ENCODE data around the gene VSIG8. TPM values are rescaled to one million over a fixed set of nuclear protein-coding genes. Genes with fewer than 3 reads are reported as not detected.
A peak's percentile ranks its signal among the peaks of the same experiment; 100 is the strongest.
"Not testable (repeated sequence)": the region's sequence is repeated elsewhere in the genome, so short reads cannot be mapped to it uniquely, and the experiment has no call there.

Gene VSIG8
- total and polyA plus RNA-seq, 8 donors, result 0.30 to 2.5 TPM; not detected in 6

DNA sequence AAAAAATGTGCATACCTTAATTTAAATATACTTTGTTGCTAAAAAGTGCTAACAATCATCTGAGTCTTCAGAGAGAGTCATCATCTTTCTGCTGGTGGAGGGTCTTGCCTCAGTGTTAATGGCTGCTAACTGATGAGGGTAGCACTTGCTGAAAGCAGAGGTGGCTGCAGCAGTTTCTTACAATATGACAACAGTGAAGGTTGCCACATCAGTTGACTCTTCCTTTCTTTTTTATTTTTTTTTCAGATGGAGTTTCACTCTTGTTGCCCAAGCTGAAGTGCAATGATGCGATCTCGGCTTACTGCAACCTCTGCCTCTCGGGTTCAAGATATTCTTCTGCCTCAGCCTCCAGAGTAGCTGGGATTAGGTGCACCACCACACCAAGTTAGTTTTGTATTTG lies 40.1 kb upstream of the VSIG8 start:
- intact Hi-C loops (cut with DNase I; ENCODE audit: low total_unique reads), result no loop called here
- TF ChIP-seq POLR2A (IDR thresholded peaks at IDR 0.05) (no peak), CTCF (IDR thresholded peaks at IDR 0.05) (no peak), EP300 (IDR thresholded peaks at IDR 0.05) (no peak), POLR2AphosphoS5 (IDR thresholded peaks at IDR 0.05) (no peak)
- H3K4me1 ChIP-seq, result peaks cover 16 to 21% (median 19%) of the 10 kb centered on the region in 4 donors
- no peak overlapping the region for H3K27ac ChIP-seq
- no peak for DNase-seq
- no peaks in the 10 kb centered on the region for H3K9me3 ChIP-seq
- no peaks in the 10 kb centered on the region for H3K27me3 ChIP-seq
- WGBS, 5 donors, result 93 to 97% (median 96%) methylated on average over 3 of the region's 3 CpGs
- no peak overlapping the region for H3K4me3 ChIP-seq
- H3K36me3 ChIP-seq, result no peaks in the 10 kb centered on the region

DNA sequence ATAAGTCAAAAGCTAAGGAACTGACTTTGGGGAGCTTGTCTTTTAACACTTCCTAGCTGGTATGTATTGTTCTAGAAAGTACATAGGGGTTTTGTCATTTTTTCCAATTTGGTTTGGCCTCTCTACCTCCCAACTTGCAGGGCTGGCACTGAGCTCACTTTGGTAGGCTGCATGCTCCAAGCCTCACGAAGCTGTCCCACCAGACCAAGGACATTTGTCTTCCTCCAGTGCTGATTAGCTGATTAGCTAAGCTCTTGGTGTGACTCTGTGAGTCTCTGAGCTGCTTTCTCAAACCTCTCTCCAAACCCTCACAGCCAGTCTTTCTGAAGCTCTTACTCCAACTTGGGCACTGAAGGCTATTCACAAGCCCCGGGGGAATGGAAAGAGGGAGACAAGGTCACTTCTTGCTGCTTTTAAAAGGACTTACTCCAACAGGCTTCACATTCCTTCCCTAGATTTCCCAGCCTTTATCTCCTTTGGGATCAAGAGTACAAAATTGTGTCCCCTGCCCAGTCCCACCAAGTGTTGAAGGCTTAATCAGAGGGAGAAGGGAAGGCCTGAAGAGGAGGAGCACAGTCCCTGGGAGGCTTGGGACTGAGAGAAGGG lies 38.4 kb upstream of the VSIG8 start:
- no peak for TF ChIP-seq POLR2AphosphoS5 (IDR thresholded peaks at IDR 0.05)
- Histone ChIP-seq H3K36me3 (no peaks in the 10 kb centered on the region), H3K27ac (peak overlapping the region; percentile 46 to 84 (median 79)), H3K9me3 (no peaks in the 10 kb centered on the region), H3K4me1 (peaks cover 20 to 33% (median 29%) of the 10 kb centered on the region in 4 donors), H3K27me3 (no peaks in the 10 kb centered on the region), H3K4me3 (peak overlapping the region in 1 of 4 donors; percentile 25)
- DNase-seq, result no peak
- intact Hi-C loops (cut with DNase I; ENCODE audit: low total_unique reads), result no loop called here
- 44 to 54% (median 51%) methylated on average over 2 of the region's 2 CpGs for WGBS, 5 donors

- H3K27ac ChIP-seq, result peak within 1 kb of the TSS; percentile 76 to 93 (median 81)
- 11 to 37% (median 12%) methylated on average over 24 to 30 of the region's 30 CpGs for WGBS, 5 donors
- no peak for TF ChIP-seq CTCF (IDR thresholded peaks at IDR 0.05)
- peak in 1 of 3 donors; percentile 12 for TF ChIP-seq POLR2AphosphoS5 (IDR thresholded peaks at IDR 0.05)
- H3K9me3 ChIP-seq, result no peaks in the 10 kb centered on the region
- H3K4me3 ChIP-seq, result peak within 1 kb of the TSS in 1 of 4 donors; percentile 25
- no peaks in the 10 kb centered on the region for H3K27me3 ChIP-seq
- DNase-seq, result peak; percentile 91 to 97
- intact Hi-C loops (cut with DNase I; ENCODE audit: low total_unique reads), result no loop called here
- peaks cover 20 to 34% (median 33%) of the 10 kb centered on the region in 4 donors for H3K4me1 ChIP-seq
- no peaks in the 10 kb centered on the region for H3K36me3 ChIP-seq
Observed at GRCh38 chr1:159900086-159900680, 37.7 kb upstream of the VSIG8 start, which contains the start of gene CFAP45. TSS of gene CFAP45 (minus strand) at chr1:159900165. CDS start at chr1:159900098, 67 bp downstream.

DNA sequence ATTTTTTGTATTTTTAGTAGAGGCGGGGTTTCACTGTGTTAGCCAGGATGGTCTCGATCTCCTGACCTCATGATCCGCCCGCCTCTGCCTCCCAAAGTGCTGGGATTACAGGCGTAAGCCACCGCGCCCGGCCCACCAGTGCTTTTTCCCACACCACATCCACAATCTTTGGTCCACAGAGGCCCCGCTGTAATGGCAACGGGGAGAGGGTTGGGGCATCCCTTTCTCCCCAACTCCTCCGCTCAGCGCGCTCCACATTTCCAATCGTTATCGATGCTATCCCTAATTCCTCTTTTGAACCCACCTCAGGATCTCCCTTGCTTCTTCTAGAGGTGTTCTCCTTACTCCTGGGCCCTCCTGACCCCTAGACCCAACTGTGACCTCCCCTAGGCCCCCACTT lies 37.2 kb upstream of the VSIG8 start:
- H3K9me3 ChIP-seq; H3K4me3 ChIP-seq; H3K27me3 ChIP-seq; intact Hi-C loops (cut with DNase I; ENCODE audit: low total_unique reads); DNase-seq; H3K36me3 ChIP-seq: not testable (repeated sequence)
- 70 to 88% (median 81%) methylated on average over 11 to 15 of the region's 15 CpGs for WGBS, 5 donors
- peak overlapping the region; percentile 76 to 93 (median 81) for H3K27ac ChIP-seq
- H3K4me1 ChIP-seq, result peaks cover 20 to 34% (median 33%) of the 10 kb centered on the region in 4 donors

- Histone ChIP-seq H3K36me3 (no peaks in the 10 kb centered on the region), H3K9me3 (no peaks in the 10 kb centered on the region), H3K4me1 (peaks cover 20 to 34% (median 33%) of the 10 kb centered on the region in 4 donors), H3K27ac (no peak overlapping the region), H3K4me3 (no peak overlapping the region), H3K27me3 (no peaks in the 10 kb centered on the region)
- DNase-seq, result no peak
- intact Hi-C loops (cut with DNase I; ENCODE audit: low total_unique reads), result no loop called here
- TF ChIP-seq EP300 (IDR thresholded peaks at IDR 0.05), result no peak
- no peak for TF ChIP-seq POLR2A (IDR thresholded peaks at IDR 0.05)
- no peak for TF ChIP-seq POLR2AphosphoS5 (IDR thresholded peaks at IDR 0.05)
- TF ChIP-seq CTCF (IDR thresholded peaks at IDR 0.05), result no peak
- 68 to 91% (median 88%) methylated on average over 3 of the region's 3 CpGs for WGBS, 5 donors
Observed at GRCh38 chr1:159898527-159898926, 36.1 kb upstream of the VSIG8 start.
